Subcutaneous adipose tissue (tissue), 4 donors: ENCODE results near the gene THBS4. TPM values are rescaled to one million over a fixed set of nuclear protein-coding genes. Genes with fewer than 3 reads are reported as not detected.

Source experiments
- CTCF ChIP-seq: fragments of 450-650 bp; IDR thresholded peaks from one replicate; pipeline ENCODE4 v1.5.1; 2016; ENCODE audit warnings: low read depth, mild to moderate bottlenecking, control low read depth, antibody characterized with exemption, moderate library complexity
- total RNA-seq, 4 donors: library from RNA; depleted of rRNA; stranded (reverse); fragments of >200 nt; gene quantifications; one replicate each; pipeline ENCODE4 v1.1.0, GENCODE V29; 2016

The THBS4 gene
- total RNA-seq, 4 donors from 2014 or later = 14.1 to 28.2 (median 21.2) TPM

GRCh38 chr5:80092486-80093107, 57.4 kb downstream of the THBS4 start:
- no peak for TF ChIP-seq CTCF

- TF ChIP-seq CTCF = no peak
These were observed 58.6 kb downstream of the THBS4 start for GRCh38 chr5:80093796-80094195.

DNA sequence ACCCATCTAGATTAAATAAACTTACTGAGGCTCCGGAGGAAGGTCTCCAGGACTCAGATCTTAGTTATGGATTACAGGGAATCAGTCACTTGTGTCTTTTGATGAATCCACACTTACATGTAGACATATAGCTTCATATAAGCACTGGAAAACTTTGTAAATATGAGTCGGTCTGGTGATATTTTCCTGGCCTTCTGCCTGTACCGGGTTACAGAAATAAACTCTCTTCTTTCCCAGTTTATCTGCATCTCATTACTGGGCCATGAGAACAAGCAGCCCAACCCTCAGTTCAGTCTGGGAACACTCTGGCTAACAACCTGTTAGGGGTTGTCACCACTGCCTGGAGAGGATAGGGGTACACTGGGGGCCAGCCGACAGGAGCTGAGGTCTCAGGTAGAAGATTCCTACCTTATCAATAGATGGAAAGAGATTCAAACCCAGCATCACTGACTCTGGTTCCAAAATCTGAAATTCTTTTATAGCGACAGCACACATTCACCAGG, 59.1 kb downstream of the THBS4 start:
- no peak for TF ChIP-seq CTCF

DNA sequence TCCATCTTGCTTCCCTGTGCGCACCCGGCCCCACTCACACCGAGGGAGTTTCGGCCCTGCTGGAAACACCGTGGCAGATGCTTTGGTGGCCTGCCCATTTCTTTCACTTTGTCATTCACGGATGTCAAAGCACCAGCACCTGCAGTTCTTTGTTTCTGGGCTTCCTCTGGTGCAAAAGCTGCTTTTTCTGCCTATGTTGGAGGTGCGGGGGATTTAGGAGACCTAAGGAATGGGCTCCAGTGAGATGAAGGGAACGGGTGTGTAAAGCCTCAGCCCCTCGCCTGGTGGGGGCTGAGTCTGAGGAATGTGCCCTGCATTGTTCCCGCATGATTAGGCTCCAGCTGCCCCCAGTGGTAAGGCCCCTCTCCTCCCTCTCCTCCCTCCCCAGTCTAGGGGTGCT, 62.3 kb downstream of the THBS4 start:
- no peak for TF ChIP-seq CTCF

DNA sequence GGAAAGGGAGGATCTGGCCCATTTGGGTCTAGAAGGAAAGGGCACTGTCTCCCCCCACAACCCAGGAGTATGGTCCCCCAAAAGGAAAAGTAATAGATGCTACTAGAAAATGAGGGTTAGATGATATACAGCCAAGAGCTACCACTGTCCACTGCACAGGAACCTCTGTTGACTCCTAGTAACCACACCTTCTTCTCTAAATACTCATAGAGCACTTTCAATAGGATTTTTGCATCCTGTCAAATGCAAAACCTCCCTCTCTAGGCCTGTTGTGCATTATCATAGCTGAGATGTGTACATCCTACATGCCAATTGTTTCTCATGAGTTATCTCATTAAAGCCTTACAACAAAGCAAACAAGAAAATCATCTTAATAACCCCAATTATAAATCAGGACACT, 66.8 kb downstream of the THBS4 start:
- no peak for TF ChIP-seq CTCF

GRCh38 chr5:80103371-80103770, 68.2 kb downstream of the THBS4 start:
- no peak for TF ChIP-seq CTCF

GRCh38 chr5:80105698-80106439, 70.7 kb downstream of the THBS4 start:
- TF ChIP-seq CTCF = no peak
